IPS-NIHi11 (cell line): ENCODE results near the gene CBX6.
A peak's percentile ranks its signal among the peaks of the same experiment; 100 is the strongest.

Experiments used
- DNase-seq: peaks from one replicate; pipeline ENCODE4 v3.0.0; 2012; ENCODE audit warnings: mixed read lengths, low spot score

The CBX6 gene

GRCh38 chr22:38840129-38840528 lies 31.9 kb downstream of the CBX6 start:
- no peak for DNase-seq

DNA sequence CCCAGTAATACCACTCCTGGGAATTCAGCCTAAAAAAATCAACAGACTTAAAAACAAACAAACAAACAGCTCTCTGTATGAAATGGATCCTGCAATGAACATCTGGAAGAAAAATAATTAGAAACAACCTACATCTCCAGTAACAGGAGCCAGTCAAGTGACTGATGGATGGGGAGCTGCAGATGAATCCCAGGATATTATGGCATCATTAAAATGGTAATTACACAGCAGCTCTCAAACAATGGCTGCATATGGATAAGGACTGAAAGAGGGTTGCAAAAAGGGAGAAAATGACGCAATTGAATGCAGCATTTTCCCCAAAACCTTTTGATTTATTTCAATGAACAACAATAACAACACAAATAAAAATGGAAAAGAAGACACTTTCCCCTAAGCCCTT lies 32.3 kb downstream of the CBX6 start:
- DNase-seq = no peak

- no peak for DNase-seq
These were observed 34.5 kb downstream of the CBX6 start for GRCh38 chr22:38837414-38837928.

- no peak for DNase-seq
These were observed 36.1 kb downstream of the CBX6 start for GRCh38 chr22:38835888-38836301.

GRCh38 chr22:38834991-38835390 lies 37.0 kb downstream of the CBX6 start:
- DNase-seq = no peak

GRCh38 chr22:38834215-38834953 lies 37.6 kb downstream of the CBX6 start:
- DNase-seq = no peak

DNA sequence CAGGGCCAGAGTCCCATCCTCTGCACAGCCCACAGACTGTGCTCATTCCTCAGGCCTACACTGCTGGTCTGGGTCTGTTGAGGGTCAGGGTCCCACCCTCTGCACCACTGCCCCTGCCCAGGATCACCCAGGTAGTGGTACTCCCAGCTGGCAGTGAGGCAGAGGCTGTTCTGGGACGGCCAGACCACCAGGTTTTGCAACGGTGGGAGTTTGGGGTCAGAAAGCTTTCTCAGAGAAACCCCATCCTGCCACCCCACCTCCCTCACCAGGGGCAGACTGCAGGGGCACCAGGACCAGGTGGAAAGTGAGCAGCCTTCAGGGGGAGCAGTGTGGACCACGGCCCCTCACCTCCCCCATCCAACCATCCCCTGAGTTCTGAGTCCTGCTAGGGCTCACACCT lies 39.0 kb downstream of the CBX6 start:
- DNase-seq = no peak

GRCh38 chr22:38832005-38832978 lies 39.7 kb downstream of the CBX6 start:
- no peak for DNase-seq

GRCh38 chr22:38831166-38831945 lies 40.7 kb downstream of the CBX6 start:
- no peak for DNase-seq

DNA sequence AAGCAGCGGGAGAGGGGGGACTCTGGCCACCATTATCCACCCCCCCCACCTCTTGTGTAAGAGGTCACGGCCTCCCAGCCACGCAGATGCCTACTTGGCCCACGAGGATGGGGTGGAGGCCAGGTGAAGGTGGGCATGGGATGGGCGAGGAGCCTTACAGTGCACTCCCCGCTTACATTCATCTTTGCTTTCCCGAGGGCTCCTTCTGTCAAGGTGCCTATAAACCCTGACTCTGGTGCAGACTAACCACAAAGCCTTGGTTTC lies 41.2 kb downstream of the CBX6 start:
- DNase-seq = no peak

DNA sequence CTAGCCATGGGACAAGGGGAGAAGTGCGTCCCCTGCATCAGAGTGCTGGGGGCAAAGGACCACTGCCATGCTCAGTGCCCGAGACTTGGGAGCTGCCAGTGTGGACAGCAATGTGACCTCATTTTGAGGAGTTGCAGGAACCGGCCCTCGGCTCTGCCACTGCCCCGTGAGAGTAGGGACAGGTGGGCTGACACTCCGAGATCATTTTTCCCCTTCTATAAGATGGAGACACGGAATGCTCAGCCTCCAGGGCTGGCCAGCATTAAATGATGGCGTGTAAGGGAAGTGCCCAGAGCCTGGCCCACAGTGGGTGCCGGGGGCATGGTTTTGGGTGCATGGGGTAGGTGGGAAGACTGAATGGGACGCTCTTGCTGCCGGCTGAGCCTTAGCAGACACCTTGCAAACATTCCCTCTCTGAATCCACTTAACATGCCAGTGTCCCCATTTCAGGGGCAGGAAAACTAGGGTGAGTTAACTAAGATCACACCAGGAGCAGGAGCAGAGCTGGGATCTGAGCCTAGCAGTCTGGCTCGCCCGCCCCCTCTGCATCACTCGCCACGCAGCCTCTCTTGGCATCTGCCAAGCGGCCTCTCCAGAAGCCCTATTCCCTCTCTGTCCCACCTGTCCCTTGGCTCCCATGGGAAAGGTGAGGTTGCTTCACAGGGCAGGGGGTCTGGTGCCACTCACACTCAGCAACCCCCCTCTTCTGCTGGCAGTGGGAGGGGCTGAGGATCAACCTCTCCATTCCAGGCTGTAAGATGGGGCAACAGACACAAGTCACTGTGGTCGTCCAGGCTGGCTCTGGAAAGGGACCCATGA lies 41.8 kb downstream of the CBX6 start:
- no peak for DNase-seq

- DNase-seq = no peak
These were observed 42.5 kb downstream of the CBX6 start for GRCh38 chr22:38829485-38829884.

DNA sequence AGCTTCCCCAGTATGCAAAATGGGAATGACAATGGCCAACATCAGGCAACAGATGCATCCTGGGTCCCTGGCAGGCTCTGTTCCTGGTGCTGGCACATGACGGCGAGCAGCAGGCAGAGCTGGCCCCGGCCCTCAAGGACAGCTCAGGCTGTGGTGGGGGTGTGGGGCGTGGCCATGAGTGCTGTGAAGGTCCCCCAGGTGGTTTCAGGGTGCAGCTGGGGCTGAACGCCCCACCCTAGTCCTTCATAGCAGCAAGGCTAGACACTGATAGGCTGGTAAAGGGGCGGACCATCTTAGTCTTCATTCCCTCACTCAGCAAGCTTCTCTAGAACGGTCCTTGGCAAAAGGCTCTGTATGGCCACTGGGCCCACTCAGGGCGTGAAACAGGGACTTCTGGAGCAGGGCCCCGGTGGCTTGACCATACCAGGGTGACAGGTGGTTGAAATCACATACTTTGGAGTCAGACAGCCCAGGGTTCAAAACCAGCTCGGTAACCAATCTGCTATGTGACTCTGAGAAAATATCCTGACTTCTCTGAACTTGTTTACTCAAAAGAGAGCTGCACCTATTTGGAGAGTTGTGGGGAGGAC lies 43.3 kb downstream of the CBX6 start:
- no peak for DNase-seq

DNA sequence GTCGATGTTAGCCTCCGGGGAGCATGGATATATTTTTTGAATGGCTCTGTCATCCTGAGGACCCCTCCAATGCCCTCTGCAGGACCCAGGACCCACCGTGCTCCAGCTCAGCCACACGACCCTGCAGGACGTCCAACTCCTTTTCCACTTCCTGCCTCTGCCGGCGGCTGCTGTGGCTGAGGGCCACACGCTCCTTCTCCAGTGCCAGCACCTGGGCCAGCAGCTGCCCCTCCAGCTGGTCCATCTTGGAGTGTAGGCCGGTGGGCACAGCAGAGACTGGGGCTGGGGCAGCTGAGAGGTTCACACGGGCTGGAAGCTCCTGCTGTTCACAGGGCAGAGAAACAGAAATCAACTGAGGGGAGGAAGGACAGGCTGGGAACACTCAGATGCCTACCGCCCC lies 43.8 kb downstream of the CBX6 start:
- DNase-seq = no peak

- no peak for DNase-seq
These were observed 44.5 kb downstream of the CBX6 start for GRCh38 chr22:38827510-38827909.

GRCh38 chr22:38826801-38827200 lies 45.2 kb downstream of the CBX6 start:
- no peak for DNase-seq

DNA sequence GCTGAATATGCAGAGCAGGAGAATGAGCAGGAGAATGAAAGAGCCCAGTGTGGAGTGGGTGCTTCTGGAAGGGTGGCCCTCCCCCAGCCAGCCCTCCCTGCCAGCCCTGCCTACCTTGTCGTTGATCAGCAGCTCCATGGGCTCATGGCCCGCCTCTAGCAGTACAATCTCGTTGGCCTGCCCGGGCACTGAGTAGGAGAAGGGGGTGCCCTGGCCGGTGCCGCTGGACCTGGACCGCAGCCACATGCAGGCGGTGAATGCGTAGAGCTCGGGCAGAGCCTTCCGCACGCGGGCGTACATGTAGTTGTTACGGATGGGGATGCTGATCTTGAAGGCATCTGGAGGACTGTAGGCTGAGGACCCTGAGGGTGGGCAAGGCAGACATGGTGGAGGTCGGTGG lies 45.6 kb downstream of the CBX6 start:
- DNase-seq = no peak

- peak; percentile 95 for DNase-seq
These were observed 47.4 kb downstream of the CBX6 start for GRCh38 chr22:38824585-38824984.

GRCh38 chr22:38823637-38824036 lies 48.4 kb downstream of the CBX6 start:
- no peak for DNase-seq

DNA sequence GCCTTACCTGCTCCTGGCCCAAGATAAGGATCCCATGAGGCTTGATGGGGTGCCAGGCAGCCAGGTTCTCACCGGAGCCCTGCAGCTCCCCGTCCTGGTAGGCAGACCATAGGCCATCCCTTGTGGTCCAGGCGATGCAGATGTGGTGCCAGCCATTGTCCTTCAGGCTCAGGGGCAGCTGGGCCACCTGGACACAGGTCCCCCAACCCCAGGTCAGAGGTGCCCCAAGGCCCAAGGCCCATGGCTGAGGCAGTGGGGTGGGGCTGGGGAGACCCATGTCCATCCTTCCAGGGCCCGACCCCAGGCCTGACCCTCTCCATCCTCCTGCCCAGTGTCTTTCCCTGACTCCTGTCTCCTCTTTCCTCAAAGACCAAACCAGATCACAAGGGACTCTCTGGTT lies 48.9 kb downstream of the CBX6 start:
- no peak for DNase-seq

DNA sequence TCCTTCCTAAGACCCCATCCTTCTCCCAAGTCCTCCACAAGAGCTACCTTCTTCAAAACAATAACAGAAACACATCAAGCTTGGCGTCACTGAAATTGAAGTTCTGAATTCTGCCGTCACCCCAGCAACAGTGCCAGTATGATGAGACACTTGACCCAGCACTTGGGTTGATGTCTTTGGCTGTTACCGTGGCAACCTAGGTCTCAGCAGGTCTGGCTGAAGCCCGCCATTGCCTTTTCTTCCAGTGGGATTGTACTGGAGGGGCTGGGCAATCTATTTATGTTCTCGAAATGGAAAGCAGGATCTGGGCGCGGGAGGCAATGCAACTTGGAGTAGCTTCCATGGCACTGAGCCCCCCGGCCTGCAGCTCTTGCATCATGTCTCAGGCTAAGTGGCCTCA lies 52.0 kb downstream of the CBX6 start:
- no peak for DNase-seq
